IPS-20b (cell line): ENCODE measurements around the gene ATXN1.

Experiments used
- H3K27ac ChIP-seq: one replicate; pipeline ENCODE4 v1.5.1; 2013; ENCODE audit warnings: low read length
- H3K27me3 ChIP-seq: 2 replicates; pipeline ENCODE4 v1.6.1; 2013; ENCODE audit warnings: mild to moderate bottlenecking, low read length, inconsistent platforms; ENCODE audit not compliant: insufficient read depth
- H3K36me3 ChIP-seq: 2 replicates; pipeline ENCODE4 v1.6.1; 2013; ENCODE audit warnings: low read depth, mild to moderate bottlenecking, inconsistent platforms, low read length, moderate library complexity; ENCODE audit not compliant: insufficient read depth
- H3K4me1 ChIP-seq: 2 replicates; pipeline ENCODE4 v1.6.1; 2013; ENCODE audit warnings: mild to moderate bottlenecking, control low read depth, inconsistent platforms, low read length, moderate library complexity; ENCODE audit not compliant: insufficient read depth
- H3K4me3 ChIP-seq: 2 replicates; pipeline ENCODE4 v1.5.1; 2013; ENCODE audit warnings: mild to moderate bottlenecking, low read length, inconsistent platforms
- H3K9ac ChIP-seq: 2 replicates; pipeline ENCODE4 v1.6.1; 2013; ENCODE audit warnings: low read depth, mild to moderate bottlenecking, inconsistent platforms, low read length, moderate library complexity
- H3K9me3 ChIP-seq: 2 replicates; pipeline ENCODE4 v1.6.1; 2013; ENCODE audit warnings: mild to moderate bottlenecking, low read depth, low read length, inconsistent platforms; ENCODE audit not compliant: insufficient read depth

Gene ATXN1

DNA sequence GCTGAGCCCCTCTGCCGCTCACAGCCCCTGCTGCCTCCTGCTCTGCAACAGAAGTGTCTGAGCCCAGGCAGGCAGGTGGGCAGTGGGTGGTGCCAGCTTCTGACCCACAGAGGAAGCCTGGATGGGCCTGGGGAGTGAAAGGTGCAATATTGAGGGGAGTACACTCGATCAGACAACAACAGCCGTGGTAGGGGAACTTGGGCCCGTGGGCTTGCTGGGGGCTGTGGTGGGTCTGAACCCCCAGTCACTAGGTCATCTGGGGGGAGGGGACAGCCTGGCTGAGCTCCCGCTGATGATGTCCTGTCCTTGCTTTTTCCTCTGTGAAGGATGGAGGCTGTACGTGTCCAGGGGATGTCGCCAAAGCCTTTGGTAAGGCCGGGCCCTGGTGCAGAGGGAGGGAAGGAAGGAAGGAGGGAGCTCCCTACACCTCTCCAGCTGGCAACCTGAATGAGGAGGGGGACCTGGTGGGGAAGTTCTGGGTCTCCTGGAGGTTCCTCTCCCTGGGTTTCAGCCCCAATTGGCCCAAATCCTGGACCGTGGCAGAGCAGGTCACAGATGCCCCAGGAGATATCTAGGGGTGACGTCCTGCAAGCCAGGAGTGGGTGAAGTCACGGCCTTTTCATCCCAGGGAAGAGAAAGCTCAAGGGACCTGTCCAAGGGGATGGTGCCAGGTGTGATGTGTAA, 475.7 kb downstream of the ATXN1 start:
- Histone ChIP-seq H3K36me3 (no peaks in the 10 kb centered on the region), H3K27ac (no peak overlapping the region), H3K4me1 (peaks cover 6% of the 10 kb centered on the region; the same call in 1 of the 2 replicates), H3K27me3 (no peaks in the 10 kb centered on the region), H3K9me3 (no peaks in the 10 kb centered on the region), H3K4me3 (no peak overlapping the region), H3K9ac (no peak overlapping the region)

DNA sequence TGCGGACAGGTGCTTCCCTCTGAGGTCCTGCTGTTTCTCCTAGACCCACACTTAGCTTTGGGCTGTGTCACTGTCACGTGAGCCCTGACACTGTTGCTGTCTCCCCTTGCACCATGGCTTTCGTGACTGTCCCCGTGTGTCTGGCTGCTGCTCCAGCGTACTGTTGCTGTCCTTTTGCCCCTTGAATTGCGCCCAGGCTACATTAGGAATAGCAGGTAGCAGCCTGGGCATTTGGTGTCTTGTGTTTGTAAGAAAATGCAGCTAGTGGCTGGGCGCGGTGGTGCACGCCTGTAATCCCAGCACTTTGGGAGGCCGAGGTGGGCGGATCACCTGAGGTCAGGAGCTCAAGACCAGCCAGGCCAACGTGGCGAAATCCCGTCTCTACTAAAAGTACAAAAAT, 476.8 kb downstream of the ATXN1 start:
- H3K4me1 ChIP-seq: no peaks in the 10 kb centered on the region
- H3K9me3 ChIP-seq: no peaks in the 10 kb centered on the region
- no peak overlapping the region for H3K9ac ChIP-seq
- no peak overlapping the region for H3K4me3 ChIP-seq
- no peak overlapping the region for H3K27ac ChIP-seq
- H3K36me3 ChIP-seq: no peaks in the 10 kb centered on the region
- no peaks in the 10 kb centered on the region for H3K27me3 ChIP-seq

DNA sequence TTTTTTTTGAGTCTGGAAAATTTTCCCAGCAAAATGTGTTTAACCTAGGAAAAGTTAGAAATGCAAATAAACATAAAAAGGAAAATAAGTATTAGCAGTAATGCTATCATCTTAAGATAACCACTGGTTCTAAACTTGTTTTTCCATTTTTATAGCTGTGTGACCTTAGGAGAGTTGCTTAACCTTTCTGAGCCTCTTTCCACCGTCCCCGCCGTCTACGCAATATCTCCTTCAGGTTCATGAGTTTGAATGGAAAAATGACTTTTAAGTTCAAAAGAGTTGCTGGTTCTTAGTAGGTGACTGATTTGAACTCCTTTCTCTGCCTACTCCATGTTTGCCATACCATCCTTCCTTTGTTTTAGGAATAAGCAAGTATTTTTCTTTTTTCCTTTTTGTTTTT, 478.9 kb downstream of the ATXN1 start:
- H3K9ac ChIP-seq: no peak overlapping the region
- no peak overlapping the region for H3K4me3 ChIP-seq
- H3K9me3 ChIP-seq: no peaks in the 10 kb centered on the region
- no peaks in the 10 kb centered on the region for H3K4me1 ChIP-seq
- no peak overlapping the region for H3K27ac ChIP-seq
- H3K27me3 ChIP-seq: no peaks in the 10 kb centered on the region
- no peaks in the 10 kb centered on the region for H3K36me3 ChIP-seq

DNA sequence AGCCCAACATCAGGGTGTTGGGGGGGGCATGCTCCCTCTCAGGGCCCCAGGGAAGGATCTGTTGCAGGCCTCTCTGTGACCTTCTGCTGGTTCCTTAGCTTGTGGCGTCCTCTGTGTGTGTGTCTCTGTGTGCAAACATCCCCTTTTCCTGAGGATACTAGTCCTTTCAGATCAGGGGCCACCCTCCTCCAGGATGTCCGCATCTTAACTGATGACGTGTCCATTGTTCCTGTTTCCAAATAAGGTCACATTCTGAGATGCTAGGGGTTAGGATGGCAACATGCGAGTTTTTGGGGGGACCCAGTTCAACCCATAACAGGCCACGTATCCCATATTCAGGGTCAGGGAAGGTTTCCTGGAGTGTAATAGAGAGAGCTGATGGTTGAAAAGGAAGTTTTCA, 482.0 kb downstream of the ATXN1 start:
- no peaks in the 10 kb centered on the region for H3K9me3 ChIP-seq
- H3K27ac ChIP-seq: no peak overlapping the region
- H3K4me1 ChIP-seq: no peaks in the 10 kb centered on the region
- no peak overlapping the region for H3K4me3 ChIP-seq
- no peak overlapping the region for H3K9ac ChIP-seq
- H3K27me3 ChIP-seq: no peaks in the 10 kb centered on the region
- H3K36me3 ChIP-seq: no peaks in the 10 kb centered on the region

DNA sequence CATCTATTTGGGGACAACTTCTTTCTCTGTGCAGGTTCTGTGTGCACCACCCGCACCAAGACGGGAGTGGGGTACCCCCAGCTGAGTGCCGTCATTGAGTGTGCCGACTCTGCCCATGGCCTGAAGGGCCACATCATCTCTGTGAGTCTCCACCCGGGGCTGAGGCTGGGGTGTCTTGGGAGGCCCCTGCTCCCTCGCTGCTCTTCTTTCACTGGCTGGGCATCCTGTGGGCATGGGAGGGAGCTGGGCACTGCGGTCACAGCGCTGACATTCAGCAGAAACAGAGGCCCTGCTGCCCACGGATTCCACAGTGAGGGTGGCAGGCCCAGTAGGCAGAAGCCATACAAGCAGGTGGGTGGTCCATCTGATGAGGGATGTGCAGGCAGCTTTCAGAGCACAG, 482.5 kb downstream of the ATXN1 start:
- H3K27ac ChIP-seq: no peak overlapping the region
- no peaks in the 10 kb centered on the region for H3K4me1 ChIP-seq
- no peaks in the 10 kb centered on the region for H3K27me3 ChIP-seq
- no peak overlapping the region for H3K9ac ChIP-seq
- H3K36me3 ChIP-seq: no peaks in the 10 kb centered on the region
- H3K9me3 ChIP-seq: no peaks in the 10 kb centered on the region
- no peak overlapping the region for H3K4me3 ChIP-seq

DNA sequence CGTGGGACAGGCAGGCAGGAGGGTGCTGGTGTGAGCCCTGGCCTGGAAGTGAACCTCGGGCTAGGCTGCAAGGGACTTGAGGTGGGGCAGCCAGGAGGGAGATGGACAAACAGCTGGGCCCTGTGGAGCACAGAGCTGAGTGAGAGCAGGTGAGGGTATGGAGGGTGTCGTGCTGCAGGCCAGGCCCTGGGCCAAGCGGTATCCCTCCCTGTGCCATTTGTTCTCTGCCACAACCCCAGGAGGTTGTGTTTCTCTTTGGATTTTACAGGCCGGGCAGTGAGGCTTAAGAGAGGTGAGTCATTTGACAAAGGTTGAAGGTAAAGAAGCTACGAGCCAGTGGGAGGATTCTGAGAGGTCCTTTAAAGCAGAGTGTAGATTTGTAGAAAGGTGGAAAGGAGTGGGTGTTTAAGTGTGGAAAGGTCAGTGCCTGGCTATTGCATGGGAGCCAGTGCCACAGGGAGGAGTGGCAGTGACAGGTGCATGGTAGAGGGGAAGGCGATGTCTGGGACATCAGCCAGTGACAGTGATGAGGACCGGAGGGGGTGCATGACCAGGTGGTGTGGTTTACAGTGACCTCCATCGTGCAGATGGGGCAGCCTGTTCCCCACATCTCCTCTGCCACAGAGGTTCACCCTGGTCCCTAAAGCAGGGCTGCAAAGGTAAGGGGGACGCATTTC, 483.1 kb downstream of the ATXN1 start:
- no peaks in the 10 kb centered on the region for H3K4me1 ChIP-seq
- no peaks in the 10 kb centered on the region for H3K9me3 ChIP-seq
- no peak overlapping the region for H3K4me3 ChIP-seq
- H3K27me3 ChIP-seq: no peaks in the 10 kb centered on the region
- no peak overlapping the region for H3K27ac ChIP-seq
- no peaks in the 10 kb centered on the region for H3K36me3 ChIP-seq
- no peak overlapping the region for H3K9ac ChIP-seq

DNA sequence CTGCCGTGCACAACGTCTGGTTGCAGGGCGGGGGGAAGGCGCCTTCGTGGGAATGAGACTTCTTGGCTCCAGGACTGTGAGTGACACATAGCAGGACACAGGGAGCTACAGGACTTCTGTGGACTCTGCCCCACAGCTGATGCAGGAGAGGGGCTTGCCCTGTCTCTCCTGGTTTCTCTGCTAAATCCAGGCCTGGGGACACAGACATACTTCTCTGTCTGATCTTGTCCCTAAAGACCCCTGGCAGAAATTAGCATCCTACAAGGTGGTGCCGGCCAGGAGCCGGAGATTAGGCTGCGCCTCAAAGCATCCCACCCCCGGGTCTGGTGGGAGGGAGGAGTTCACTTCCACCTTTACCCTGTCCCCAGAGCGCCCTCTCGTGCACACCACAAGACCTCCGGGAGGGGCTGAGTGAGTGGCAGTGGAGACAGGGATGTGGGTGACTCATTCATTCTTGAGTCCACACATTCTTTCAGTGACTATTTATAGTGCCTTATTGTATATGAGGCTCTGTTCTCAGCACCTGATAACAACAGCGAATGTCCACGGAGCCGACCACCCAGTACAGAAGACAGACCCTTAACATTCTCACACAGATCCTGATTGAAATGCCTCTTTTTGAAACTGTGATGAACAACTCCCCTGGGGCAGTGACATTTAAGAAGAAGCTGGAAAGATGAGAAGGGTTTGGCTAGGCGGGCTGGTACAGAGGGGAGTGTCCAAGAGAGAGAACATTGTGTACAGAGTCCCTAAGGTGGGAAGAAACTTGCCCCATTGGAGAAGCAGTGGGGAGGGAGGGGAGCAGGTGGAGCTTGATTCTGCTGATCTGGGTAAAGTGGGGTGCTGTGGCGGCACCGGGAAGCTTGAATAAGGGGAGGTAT, 483.9 kb downstream of the ATXN1 start:
- Histone ChIP-seq H3K4me3 (no peak overlapping the region), H3K36me3 (no peaks in the 10 kb centered on the region), H3K4me1 (no peaks in the 10 kb centered on the region), H3K27ac (no peak overlapping the region), H3K9me3 (no peaks in the 10 kb centered on the region), H3K9ac (no peak overlapping the region), H3K27me3 (no peaks in the 10 kb centered on the region)

DNA sequence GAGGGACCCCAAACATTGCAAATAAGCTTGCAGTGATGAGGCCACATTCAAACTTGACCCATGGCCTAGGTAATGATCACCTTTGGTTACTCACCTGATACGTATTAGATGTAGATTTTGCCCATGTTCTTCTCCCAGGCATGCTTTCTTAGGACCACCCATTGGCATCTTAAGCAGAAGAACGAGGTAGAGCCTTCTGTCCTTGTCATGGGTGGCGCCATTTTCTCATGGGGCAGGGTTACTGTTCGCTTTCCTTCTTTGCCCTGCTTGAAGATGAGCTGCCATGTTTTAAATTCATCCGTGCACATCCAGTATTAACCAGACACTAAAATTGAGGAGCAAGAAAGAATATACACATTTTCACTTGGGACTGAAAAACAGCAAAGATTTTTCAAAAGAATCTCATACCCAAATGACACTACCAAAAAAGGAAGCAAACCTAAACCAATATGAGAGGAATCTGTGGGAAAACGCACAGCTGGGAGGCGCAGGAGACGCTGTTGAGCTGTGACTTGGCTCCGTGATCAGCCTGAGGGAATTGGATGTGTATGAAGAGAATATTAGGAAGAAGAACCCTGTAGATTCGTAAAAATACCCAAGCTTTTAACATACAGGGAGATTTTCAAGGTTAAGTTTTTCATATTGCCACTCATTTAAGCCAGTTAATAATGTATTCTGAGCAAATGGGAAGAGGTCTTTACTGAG, 486.2 kb downstream of the ATXN1 start:
- Histone ChIP-seq H3K9me3 (no peaks in the 10 kb centered on the region), H3K27ac (no peak overlapping the region), H3K9ac (no peak overlapping the region), H3K27me3 (no peaks in the 10 kb centered on the region), H3K36me3 (no peaks in the 10 kb centered on the region), H3K4me3 (no peak overlapping the region), H3K4me1 (no peaks in the 10 kb centered on the region)

DNA sequence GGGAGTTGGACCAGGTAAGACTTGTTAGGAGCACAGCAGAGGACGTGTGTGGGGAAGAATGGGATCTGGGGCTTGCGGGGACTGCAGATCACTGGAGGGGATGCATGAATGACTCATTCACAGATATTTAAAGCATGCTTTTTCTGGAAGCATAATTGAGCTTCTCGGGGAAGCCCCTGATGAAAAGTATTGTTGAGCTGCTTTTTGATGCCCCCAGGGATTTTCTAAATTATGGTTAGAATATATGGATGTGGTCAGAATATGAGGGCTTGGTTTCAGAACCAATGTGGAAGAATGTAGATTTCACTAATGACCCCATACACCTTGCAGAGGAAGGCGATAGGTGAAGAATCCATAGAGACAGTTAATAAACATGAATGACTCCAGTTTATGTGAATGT, 486.8 kb downstream of the ATXN1 start:
- Histone ChIP-seq H3K9ac (no peak overlapping the region), H3K27ac (no peak overlapping the region), H3K27me3 (no peaks in the 10 kb centered on the region), H3K36me3 (no peaks in the 10 kb centered on the region), H3K4me3 (no peak overlapping the region), H3K9me3 (no peaks in the 10 kb centered on the region), H3K4me1 (no peaks in the 10 kb centered on the region)

DNA sequence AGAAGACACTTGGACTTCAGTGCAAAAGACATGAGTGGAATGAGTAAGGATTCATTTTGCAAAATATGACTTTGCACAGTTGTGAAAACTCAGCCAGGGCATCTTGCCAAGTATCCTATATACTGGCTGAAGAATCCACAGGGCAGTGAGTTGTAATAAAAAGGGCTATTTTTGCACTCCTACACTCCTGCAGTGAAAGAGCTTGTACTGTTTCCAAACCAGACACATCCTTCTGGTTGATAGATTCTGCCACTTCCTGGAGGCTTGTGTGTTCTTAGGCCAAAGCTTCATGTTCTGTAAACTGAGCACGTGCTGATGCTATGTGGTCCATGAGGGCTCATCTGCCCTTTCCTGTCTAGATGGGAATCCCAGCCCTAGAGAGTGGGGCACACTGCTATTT, 488.0 kb downstream of the ATXN1 start:
- no peaks in the 10 kb centered on the region for H3K9me3 ChIP-seq
- H3K27me3 ChIP-seq: no peaks in the 10 kb centered on the region
- no peak overlapping the region for H3K4me3 ChIP-seq
- no peaks in the 10 kb centered on the region for H3K4me1 ChIP-seq
- H3K9ac ChIP-seq: no peak overlapping the region
- H3K36me3 ChIP-seq: no peaks in the 10 kb centered on the region
- no peak overlapping the region for H3K27ac ChIP-seq

DNA sequence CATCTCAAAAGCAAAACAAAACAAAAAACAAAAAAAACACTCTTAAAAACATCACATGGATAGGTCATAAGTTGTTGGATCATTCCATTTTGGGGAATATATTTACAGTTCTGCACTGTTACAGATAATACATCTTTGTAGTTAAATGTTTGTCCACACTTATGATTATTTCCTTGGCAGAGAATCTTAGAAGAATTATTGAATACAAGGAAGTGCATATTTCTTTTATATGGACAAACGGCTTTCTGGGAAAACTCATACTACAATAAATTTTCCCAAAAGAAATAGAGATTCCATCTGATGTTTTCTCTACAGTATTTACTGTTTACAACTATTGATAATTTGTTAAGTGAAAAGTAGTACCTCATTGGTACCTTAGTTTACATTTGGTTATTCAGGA, 489.1 kb downstream of the ATXN1 start:
- Histone ChIP-seq H3K4me1 (no peaks in the 10 kb centered on the region), H3K9me3 (no peaks in the 10 kb centered on the region), H3K27ac (no peak overlapping the region), H3K27me3 (no peaks in the 10 kb centered on the region), H3K9ac (no peak overlapping the region), H3K4me3 (no peak overlapping the region), H3K36me3 (no peaks in the 10 kb centered on the region)
